PFSK-1 (cell line): ENCODE measurements around the gene ECE1.

Source experiments
- POLR2AphosphoS5 ChIP-seq: IDR thresholded peaks from 2 replicates; pipeline ENCODE4 v1.6.1; 2012; ENCODE audit warnings: low read depth, mild to moderate bottlenecking, control low read depth, low read length, moderate library complexity
- REST ChIP-seq, 2 experiments: IDR thresholded peaks; 2 replicates each; pipeline versions ENCODE4 v1.6.1 to v1.8.0; 2011 to 2012; ENCODE audit warnings: low read depth in 2 of 2, low read length in 2 of 2, control low read depth in 1 of 2, inconsistent platforms in 1 of 2, mild to moderate bottlenecking in 1 of 2, moderate library complexity in 1 of 2; ENCODE audit not compliant: insufficient read depth in 1 of 2
- SIN3A ChIP-seq: IDR thresholded peaks from 2 replicates; pipeline ENCODE4 v1.6.1; 2012; ENCODE audit warnings: mild to moderate bottlenecking, low read length, moderate library complexity, borderline replicate concordance; ENCODE audit not compliant: insufficient read depth
- TAF1 ChIP-seq: IDR thresholded peaks from 2 replicates; pipeline ENCODE4 v1.6.1; 2012; ENCODE audit warnings: low read length, control low read depth, borderline replicate concordance; ENCODE audit not compliant: insufficient read depth

GRCh38 chr1:21312407-21312992, 22.2 kb upstream of the ECE1 start:
- TF ChIP-seq POLR2AphosphoS5 = no peak
- TF ChIP-seq SIN3A = no peak; the same call in 1 of the 2 replicates
- no peak for TF ChIP-seq REST (IDR thresholded peaks at IDR 0.05; ENCODE audit: insufficient read depth in 1 of 2, low read depth in 2 of 2, low read length in 2 of 2)
- TF ChIP-seq TAF1 = no peak
